GM21529 (cell line): Measurements from ENCODE around the gene ZNF785.
"Not testable (repeated sequence)": the region's sequence is repeated elsewhere in the genome, so short reads cannot be mapped to it uniquely, and the experiment has no call there.

Experiments
- ATAC-seq: cut with Tn5 transposase; IDR thresholded peaks from one replicate; pipeline ENCODE4 v1.9.1; 2021; ENCODE audit not compliant: unreplicated experiment

The ZNF785 gene

DNA sequence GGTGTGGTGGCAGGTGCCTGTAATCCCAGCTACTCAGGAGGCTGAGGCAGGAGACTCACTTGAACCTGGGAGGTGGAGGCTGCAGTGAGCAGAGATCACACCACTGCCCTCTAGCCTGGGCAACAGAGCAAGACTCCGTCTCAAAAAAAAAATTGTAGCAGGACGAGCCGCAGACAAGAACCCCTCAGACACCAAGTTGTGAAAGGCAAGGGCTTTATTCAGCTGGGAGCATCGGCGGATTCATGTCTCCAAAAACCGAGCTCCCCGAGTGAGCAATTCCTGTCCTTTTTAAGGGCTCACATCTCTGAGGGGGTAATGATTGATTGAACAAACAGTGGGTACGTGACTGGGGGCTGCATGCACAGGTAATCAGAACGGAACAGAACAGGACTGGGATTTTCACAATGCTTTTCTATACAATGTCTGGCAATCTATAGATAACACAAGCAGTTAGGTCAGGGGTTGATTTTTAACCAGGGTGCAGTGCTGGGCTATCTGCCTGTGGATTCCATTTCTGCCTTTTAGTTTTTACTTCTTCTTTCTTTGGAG lies 44.5 kb downstream of the ZNF785 start:
- not testable (repeated sequence) for ATAC-seq

DNA sequence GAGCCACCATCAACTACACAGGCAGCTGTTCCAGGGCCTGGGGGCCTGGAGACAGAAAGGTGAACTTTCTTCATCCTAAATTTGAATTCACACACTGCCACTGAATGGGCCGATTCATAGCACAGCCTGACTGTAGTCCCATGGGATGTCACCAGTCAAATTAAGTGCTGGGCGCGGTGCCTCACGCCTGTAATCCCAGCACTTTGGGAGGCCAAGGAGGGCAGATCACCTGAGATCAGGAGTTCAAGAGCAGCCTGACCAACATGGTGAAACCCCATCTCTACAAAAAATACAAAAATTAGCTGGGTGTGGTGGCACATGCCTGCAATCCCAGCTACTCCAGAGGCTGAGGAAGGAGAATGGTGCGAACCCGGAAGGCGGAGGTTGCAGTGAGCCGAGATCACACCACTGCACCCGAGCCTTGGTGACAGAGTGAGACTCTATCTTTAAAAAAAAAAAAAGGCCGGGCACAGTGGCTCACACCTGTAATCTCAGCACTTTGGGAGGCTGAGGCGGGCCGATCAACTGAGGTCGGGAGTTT lies 45.4 kb downstream of the ZNF785 start:
- ATAC-seq, result not testable (repeated sequence)

DNA sequence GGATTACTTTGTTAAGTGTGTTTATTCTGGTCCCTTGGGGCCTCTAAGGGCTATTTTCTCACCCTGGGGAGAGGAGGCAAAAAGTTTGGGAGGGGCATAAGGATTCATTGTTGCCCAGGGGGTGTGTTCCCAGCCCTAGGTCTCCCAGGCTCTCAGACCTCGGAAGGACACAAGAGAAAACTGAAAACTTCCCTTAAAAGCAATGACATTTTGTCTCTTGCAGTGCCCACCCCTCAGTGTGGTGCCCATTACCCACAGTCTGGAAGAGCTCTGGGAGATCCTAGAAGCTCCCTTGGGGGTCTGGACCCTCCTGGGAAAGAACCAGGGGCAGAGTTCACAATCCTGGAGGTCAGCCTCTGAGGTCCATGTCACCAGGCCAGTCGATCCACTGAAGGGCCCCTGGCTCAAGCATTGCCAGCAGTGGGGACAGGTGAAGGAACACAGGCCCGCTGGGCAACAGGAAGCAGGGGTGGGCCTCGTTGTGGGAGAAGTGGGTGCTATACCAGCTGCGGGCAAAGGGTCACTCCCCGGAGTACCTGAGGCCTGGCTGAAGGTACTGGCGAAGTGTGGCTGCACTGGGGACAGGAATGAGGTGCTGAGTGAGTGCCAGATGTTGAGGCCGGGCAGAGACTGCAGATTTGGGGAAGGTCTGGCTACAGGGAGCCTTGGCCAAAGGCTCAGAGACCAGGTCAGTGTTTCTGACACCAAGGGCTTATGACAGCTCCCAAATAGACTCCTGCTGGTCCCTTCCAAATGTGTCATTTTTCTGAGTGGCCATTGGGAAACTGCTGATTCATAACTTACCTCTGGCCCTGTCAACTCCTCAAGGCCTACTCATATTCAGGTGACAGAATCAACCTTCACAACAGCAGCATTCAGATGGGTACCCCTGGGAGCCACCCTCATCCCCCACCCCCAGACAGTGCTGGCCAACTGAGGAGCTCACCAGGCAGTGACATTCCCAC lies 46.2 kb downstream of the ZNF785 start:
- ATAC-seq, result no peak

DNA sequence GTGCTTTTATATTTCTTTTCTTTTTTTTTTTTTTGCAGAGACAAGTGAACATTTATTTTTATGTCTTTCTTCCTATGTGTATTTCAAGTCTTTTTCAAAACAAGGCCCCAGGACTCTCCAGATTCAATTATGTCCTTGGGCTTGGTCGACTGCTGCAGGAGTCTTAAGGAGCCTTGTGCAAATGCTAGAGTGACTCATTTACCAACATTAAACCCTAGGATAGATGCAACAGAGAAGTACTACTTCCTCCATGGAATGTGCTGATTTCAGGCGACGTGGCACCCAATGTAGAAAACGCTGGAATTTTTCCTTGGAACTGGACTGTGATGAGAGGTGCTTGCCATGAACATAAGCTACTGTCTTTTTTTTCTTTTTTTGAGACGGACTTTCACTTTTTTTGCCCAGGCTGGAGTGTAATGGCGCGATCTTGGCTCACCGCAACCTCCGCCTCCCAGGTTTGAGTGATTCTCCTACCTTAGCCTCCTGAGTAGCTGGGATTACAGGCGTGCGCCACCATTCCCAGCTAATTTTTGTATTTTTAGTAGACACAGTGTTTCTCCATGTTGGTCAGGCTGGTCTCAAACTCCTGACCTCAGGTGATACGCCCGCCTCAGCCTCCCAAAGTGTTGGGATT lies 49.0 kb downstream of the ZNF785 start:
- ATAC-seq, result not testable (repeated sequence)

DNA sequence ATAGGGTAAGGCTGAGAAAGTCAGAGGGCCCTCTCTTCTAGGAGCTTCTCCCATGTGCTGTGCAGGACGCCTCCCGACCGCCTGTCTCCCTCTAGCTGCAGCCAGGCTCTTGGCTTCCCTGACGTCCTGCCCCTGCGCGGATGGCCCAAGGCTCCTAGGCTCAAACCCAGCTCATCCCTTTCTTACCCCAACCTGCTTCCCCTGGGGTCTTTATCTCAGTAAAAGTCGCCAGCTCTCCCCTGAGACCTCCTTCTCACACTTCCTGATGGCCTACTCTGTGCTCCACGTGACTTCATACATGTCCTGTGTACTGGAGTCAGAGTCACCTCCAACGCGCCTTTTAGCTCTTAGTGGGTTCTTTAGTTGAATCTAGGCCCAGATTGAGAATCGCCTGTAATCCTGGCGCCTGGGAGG lies 49.7 kb downstream of the ZNF785 start:
- peak; percentile 60 for ATAC-seq

DNA sequence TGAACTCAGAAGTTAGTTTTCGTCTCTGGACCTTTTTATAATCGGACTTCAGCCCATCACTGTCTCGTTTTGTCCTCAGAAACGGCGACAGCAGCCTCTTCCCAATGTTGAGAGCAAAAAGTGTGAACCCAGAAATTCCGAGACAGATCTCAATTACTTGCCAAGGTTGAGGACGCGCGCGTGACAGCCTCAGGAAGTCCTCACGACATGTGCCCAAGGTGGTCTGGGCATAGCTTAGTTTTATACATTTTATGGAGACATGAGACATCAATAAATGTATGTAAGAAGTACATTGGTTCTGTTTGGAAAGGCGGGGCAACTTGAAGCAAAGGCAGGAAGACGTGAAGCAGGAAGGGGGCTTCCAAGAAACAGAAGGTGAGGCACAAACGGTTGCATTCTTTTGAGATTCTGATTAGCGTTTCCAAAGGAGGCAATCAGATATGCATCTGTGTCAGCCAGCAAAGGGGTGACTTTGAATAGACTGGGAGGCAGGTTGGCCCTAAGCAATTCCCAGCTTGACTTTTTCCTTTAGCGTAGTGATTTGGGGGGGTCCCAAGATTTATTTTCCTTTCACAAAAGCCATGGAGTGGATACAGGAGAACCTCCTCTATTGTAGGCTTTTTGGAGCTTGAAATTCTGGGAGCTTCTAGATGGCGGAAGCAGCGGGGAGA lies 50.3 kb downstream of the ZNF785 start:
- ATAC-seq, result peak; percentile 4

DNA sequence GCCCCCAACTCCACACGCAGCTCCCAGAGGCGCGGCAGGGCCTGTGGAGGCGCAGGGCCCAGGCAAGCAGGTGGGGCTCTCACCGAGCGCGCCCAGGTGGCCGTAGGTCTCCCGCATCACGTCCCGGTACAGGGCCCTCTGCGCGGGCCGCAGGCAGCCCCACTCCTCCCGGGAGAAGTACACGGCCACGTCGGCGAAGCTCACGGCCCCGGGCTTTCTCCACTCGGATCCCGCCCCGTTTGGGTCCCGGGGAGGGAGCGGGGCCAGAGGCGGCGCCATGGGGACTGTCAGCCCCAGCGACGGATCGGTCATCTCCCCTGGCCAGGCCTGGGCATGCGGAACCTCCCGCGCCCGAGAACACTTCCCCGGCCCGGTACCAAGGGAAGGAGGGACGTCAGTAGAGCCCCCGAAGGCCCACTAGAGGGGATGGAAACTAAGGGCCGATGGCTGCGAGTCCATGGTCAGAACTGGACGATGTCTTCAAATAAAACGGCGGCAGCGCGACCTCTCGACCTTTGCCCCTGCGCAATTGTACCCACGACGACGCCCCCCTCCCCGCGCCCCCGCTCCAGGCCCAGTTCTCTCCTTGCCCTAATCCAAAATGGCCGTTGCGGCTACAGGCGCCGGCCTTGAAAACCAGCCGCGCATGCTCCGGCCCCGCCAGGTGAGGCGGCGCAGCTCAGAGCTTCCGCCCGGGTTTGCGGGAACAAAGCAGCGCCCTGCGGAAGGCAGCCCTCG lies 51.0 kb downstream of the ZNF785 start, which contains the start of gene ZNF747:
TSS of gene ZNF747 (minus strand) at position 491 of the 738 bp plus-strand sequence. CDS start at position 312, 179 bp downstream.
- peak; percentile 50 for ATAC-seq

DNA sequence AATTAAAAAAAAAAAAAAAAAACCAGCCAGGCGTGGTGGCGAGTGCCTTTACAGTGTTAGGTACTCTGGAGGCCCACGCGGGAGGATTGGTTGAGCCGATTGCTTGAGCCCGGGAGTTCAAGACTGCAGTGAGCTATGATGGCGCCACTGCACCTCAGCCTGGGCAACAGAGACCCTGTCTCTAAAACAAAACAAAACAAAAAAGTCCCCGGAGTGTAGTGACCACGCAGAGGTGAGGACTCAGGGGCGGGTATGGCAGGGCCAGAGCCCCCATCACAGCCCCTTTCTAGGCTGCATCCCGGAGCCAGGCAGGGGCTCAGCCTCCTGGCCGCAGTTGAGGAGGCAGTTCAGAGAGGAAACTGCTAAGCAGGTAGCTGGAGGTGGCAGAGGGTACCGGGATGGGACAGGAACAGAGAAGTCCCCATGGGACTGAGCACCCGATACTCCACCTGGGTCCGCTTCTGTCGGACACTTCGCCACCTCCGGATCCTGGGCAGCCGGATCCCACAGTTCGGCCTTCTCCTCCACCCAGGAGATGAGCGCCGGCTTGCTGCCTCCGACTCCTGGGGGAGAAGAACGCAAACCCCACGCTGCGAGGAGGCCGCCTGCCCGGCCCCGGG lies 51.6 kb downstream of the ZNF785 start:
- peak; percentile 22 for ATAC-seq

DNA sequence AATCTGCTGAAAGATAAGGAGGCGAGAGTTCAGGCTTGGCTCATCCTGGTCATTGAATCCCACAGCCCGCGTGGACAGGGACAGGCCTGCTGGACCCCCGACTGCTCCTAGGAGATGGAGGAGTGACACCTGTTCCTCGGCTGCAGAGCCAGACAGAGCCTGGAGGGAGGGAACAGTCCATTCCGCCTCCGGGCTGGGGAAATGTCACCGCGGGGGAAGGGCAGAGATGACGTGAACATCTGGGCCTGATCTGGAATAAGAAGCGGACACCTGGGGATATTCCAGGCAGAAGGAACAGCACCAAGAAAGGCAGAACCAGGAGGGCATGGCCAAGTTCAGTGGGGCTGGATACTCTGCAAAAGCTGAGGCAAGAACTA lies 52.4 kb downstream of the ZNF785 start:
- ATAC-seq, result no peak

DNA sequence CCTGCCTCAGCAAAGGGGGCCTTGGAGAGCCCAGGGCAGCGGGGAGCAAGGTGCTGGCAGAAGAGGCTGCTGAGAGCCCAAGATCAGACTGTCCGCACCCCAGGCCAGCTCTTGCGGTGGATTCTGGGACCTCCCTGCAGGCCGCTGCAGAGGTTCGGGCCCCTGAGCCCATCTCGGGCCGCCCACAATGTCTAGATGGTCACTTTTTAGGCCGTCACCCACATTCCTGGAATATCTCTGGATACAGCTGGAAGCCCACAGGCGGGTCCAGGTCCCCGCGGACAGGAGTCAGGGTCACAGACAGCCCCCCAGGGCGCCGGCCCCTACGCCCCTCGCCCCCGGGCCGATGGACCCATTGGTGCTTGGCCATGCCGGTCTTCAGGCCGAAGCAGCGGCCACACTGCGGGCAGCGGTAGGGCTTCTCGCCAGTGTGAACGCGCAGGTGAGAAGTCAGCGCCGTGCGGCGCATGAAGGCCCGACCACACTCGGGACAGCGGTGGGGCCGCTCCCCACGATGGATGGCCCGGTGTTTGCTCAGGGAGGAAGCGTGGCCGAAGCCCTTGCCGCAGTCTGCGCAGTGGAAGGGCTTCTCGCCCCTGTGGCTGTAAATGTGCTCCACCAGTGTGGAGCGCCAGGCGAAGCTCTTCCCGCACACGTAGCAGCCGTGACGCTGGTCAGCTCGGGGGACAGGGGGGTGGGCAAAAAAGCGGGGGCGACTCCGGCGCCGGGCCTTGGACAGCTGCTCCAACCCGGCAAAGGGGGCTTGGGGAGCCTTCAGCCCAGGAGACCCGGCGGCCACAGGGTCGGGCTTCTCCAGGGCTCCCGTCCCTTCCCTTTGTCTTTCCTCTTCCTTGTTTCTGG lies 53.0 kb downstream of the ZNF785 start:
- ATAC-seq, result no peak
